Muscle of arm (tissue), 12 donors: ENCODE data around the gene CACNA1B. TPM values are rescaled to one million over a fixed set of nuclear protein-coding genes. Genes with fewer than 3 reads are reported as not detected.

Experiments used
- DNase-seq: peaks from one replicate; pipeline ENCODE4 v3.0.0-alpha.2; 2013
- polyA plus RNA-seq, 12 donors: library from polyadenylated mRNA; unstranded; fragments of 120-200 nt; gene quantifications; one replicate each; pipeline ENCODE4 v1.2.1, GENCODE V29; 2013; ENCODE audit not compliant: insufficient read length in 12 of 12

CACNA1B gene
- polyA plus RNA-seq, 12 donors = 0.28 to 1.2 (median 0.59) TPM; not detected in 2

- no peak for DNase-seq
These were observed 107.1 kb downstream of the CACNA1B start for GRCh38 chr9:137984520-137985257.

- no peak for DNase-seq
These were observed 108.1 kb downstream of the CACNA1B start for GRCh38 chr9:137985637-137986071.

GRCh38 chr9:137986268-137987099 is 108.9 kb downstream of the CACNA1B start:
- DNase-seq = no peak

- DNase-seq = no peak
These were observed 109.9 kb downstream of the CACNA1B start for GRCh38 chr9:137987244-137988030.

- DNase-seq = no peak
These were observed 110.5 kb downstream of the CACNA1B start for GRCh38 chr9:137988051-137988450.

- no peak for DNase-seq
These were observed 111.1 kb downstream of the CACNA1B start for GRCh38 chr9:137988701-137989100.

DNA sequence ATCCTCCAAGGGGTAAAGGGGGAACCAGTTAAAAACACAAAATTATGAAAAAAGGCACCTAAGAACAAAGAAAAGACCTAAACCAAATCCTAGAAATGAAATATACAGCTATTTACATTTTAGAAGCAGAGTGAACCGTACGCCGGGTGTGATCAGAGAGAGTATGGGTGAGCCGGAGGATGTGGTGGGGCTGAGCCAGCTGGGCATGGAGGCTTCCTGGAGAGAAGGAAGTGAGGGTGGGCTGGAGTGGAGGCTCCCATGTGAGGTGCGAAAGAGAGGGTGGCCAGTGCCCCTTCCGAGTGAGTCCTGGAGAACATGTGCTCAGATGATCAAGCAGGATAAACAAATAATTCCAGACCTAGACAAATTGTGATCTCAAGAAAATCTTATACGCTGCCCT is 111.6 kb downstream of the CACNA1B start:
- DNase-seq = no peak

DNA sequence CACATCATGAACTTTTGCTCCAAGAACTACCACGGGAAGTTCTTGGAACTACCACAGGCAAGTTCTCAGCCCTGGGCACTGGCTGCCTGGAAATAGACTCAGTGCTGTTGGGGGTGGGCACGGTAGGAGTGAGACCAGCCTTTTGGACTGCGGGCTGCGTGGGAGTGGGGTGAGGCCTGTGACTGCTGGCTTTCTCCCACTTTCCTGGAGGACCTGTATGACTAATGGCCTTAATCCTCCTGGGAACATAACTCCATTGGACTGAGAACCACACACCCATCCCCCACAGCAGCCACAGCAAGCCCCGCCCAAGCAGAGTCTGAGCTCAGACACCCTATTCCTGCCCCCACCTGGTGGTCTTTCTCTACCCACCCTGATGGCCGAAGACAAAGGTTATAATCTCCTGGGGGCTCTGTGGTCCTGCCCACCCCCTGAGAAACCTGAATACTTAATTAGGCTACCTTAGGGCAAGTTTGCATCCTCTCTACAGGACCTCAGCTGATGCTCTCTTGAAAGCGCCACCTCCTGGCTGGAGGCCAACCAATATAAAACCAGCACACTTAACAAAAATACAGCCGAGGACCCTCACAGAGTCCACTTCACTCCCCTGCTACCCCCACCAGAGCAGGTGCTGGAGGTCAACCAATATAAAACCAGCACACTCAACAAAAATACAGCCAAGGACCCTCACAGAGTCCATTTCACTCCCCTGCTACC is 112.6 kb downstream of the CACNA1B start:
- DNase-seq = no peak

GRCh38 chr9:138003485-138004190 is 126.1 kb downstream of the CACNA1B start:
- DNase-seq = no peak

- DNase-seq = no peak
These were observed 129.1 kb downstream of the CACNA1B start for GRCh38 chr9:138006576-138007233.

DNA sequence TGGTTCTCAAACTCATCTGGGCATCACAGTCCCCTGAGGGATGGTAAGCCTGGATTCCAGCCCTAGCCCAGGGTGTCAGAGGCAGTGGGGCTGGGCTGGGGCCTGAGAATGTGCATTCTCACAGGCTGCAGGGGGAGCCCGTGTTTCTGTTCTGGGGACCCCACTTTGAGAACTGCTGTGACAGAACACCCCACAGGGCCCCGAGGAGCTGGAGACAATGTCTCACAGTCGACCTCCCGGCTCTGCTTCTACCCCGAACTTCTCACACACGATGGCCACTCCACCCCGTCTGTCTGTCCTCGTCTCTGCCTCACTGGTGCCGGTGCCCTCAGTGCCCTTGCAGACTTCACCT is 130.0 kb downstream of the CACNA1B start:
- no peak for DNase-seq

DNA sequence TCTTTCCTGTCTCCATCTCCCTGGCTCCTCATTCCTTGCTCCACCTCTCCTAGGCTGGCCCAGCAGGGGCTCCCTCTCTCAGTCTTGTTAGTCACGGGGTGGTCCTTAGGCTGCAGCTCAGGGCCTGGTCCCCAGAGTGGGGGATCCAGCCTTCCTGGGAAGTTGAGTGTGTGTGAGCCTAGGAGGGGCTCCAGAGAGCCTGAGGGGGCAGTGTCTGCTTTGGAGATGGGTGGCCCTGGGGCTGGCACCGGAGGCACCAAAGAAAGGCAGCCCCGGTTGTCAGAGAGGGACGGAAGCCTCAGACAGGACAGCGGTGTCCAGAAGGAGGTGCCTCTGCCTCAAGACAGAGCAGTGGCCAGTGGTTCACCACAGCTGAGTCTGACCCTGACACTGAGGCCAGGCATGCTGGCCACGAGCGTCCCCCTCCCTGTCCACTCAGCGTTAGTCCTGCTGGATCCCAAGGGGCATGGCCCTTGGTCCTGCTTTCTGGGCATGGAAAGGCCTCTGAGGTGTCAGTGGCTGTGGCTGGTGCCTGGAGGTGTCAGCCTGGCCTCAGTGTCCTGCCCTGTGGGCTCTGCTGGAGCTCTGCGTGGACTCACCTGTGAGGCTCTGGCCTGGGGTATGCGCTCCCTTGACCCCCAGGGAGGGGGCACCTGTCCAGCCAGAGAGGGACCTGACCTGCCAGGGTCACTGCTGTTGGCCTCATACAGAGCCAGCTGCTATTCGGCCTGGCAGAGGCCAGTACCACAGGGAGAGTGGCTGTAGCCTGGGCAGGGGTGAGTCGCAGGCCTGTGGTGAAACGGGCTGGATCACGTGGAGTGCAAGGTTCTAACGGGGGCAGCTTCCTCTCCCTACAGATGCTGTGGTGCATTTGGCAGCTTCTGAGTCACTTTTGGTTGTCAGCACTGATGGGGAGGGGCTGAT is 130.6 kb downstream of the CACNA1B start:
- DNase-seq = no peak

GRCh38 chr9:138009016-138009802 is 131.6 kb downstream of the CACNA1B start:
- DNase-seq = no peak

- no peak for DNase-seq
These were observed 132.5 kb downstream of the CACNA1B start for GRCh38 chr9:138009803-138010690.

DNA sequence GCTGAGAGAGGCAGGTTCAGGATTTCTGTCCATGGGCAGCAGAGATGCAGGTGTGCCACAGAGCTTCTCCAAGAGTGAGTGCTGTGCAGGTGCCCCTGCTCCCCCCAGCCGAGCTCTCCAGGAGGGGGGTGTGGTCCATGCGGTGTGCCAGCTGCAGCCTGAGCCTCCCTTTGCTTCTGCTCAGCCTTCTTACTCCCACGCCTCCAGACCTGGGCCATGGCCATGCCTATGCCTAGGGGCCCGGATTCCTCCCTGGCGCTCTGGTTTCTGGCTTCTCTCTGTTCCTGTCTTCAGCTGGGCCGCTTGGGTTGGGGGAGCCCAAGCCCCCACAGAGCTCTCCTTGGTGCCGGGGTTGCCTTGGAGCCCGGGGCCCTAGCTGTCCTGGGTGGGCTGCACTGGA is 133.3 kb downstream of the CACNA1B start:
- no peak for DNase-seq

DNA sequence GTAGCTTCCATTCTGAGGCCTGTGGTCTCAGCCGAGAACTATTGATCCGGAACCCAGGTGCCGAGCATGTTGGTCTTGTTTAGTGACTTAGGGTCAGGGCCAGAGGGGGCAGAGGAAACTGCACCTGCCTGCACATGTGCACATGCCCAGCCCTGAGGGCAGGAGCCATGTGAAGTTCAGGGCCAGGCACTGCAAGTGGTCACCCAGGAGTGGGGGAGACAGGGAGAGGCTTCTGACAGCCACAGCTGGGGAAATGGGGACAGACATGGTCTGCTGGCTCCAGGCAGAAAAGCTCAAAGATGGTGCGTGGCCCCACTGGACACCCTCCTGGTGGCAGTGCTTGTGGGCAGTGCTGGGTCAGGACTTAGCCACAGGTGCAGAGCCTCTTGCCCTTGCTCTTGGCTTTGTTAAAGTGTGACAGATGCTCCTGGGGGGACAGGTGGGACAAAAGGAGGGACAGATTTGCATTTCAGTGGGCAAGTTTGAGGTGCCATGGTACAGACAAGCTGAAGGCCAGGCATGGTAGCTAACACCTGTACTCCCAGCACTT is 134.4 kb downstream of the CACNA1B start:
- no peak for DNase-seq

- no peak for DNase-seq
These were observed 135.7 kb downstream of the CACNA1B start for GRCh38 chr9:138013273-138013672.
